Activated T-cell treated with anti-CD3 and anti-CD28 coated beads for 4 hours (primary cell): ENCODE data around the gene RIOK3.
"Not testable (repeated sequence)": the region's sequence is repeated elsewhere in the genome, so short reads cannot be mapped to it uniquely, and the experiment has no call there.

ENCODE experiments used
- DNase-seq: peaks from one replicate; pipeline ENCODE4 v3.0.0-alpha.2; 2020

The RIOK3 gene

GRCh38 chr18:23451491-23451890, 1.6 kb upstream of the RIOK3 start:
- DNase-seq, result no peak

DNA sequence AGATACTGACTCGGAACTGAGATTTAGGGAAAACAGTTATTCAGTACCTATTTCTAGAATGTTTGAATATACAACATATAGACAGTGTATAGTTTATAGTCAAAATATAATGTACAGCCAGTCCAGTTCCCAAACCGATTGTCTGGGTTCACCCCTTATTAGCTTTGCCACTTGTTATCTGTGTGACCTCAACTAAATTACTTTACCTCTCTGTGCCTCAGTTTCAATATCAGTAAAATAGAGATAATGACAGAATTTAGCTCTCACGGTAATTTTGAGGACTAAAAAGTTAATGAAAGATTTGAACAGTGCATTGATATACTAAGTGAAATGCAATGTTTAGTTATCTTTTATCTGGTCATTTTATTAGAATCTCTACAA, 750 bp upstream of the RIOK3 start:
- DNase-seq, result no peak

- no peak for DNase-seq
Observed at GRCh38 chr18:23453680-23454058, 582 bp downstream of the RIOK3 start.

DNA sequence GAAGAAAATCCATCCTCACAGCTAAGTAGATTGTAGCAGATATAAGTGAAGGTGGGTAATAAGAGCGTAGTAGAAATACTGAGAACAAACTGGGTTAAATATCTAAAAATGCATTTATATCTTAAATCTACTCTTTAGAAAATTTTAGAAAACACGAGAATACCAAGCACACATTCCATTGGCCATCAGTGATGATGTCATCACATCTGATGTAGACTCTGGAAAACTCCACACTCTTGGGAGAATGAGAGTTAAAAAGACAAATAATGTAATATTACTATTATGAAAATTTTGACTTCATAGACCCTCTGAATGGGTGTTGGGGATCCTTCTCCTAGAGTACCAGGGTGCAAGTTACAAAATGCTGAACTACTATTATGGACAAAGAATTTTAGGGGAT, 3.7 kb downstream of the RIOK3 start:
- no peak for DNase-seq

GRCh38 chr18:23458830-23459529, 5.9 kb downstream of the RIOK3 start:
- no peak for DNase-seq

DNA sequence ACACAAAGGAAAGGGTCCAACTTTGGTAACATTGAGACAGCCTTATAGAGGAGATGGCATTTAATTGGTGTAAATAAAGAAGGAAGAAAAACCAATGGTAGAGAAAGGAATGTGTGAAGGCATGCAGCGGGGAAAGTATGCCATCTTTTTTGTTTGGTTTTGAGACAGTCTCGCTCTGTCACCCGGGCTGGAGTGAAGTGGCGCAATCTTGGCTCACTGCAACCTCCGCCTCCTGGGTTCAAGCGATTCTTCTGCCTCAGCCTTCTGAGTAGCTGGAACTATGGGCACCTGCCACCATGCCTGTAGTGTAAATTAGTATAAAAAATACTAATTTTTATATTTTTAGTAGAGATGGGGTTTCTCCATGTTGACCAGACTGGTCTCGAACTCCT, 6.4 kb downstream of the RIOK3 start:
- no peak for DNase-seq

DNA sequence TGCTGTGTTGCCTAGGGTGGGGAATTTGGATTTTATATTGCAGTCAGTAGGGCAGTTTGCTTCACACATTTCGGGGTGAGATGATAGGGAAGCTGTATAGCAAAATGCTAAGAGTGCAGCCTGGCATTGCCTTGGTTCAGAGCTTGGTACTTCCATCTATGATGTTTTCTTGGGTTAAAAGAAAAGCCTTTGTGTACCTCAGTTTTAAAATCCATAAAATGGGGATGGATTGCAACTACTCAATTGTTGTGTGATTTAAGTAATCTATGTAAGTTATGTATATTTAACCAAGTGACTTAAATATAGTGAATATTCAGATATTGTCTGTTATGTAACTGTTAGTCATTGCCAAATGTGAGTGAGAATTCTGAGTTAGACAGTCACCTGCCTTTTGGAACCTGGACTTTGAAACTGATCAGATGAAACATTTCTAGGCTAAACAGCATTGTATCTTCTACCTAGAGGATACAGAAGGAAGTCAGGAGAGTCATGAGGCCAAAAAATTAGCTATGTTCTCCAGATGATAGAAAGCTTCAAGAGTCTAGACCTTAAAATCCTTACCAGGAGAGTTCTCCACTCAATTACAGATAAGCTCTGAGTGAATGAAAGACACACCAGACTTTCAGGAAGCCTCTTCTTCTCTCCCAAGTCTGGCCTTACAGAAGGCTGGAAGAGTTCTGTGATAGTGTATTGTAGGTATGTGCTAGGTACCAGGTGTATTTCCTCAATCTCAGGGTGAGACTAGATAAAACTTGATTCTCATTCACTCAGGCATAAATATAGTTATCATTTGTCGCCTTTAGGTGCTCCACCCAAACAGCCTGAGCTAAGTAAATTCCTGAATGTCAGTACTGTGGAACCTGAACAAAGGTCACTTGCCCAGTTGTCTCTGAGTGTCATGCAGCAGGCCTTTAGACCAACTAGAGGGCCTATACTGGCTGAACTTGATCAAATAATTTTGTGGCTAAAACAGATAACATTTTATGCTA, 7.5 kb downstream of the RIOK3 start:
- DNase-seq, result no peak

DNA sequence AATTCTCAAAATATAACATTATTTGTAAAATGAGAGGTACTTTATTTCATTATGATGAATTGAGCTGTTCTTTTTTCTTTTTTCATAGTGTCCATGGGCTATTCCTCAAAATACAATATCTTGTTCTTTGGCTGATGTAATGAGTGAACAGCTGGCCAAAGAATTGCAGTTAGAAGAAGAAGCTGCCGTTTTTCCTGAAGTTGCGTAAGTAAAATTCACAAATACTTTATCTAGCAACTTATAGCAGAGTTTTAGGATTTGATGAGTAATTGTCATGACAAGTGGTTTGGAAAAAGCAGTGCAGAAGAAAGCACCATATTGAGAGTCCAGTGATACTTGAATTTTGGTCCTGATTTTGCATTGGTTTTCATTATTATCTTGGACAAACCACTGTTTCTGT, 9.8 kb downstream of the RIOK3 start:
- DNase-seq, result no peak

GRCh38 chr18:23468753-23469459, 15.8 kb downstream of the RIOK3 start:
- DNase-seq, result no peak

DNA sequence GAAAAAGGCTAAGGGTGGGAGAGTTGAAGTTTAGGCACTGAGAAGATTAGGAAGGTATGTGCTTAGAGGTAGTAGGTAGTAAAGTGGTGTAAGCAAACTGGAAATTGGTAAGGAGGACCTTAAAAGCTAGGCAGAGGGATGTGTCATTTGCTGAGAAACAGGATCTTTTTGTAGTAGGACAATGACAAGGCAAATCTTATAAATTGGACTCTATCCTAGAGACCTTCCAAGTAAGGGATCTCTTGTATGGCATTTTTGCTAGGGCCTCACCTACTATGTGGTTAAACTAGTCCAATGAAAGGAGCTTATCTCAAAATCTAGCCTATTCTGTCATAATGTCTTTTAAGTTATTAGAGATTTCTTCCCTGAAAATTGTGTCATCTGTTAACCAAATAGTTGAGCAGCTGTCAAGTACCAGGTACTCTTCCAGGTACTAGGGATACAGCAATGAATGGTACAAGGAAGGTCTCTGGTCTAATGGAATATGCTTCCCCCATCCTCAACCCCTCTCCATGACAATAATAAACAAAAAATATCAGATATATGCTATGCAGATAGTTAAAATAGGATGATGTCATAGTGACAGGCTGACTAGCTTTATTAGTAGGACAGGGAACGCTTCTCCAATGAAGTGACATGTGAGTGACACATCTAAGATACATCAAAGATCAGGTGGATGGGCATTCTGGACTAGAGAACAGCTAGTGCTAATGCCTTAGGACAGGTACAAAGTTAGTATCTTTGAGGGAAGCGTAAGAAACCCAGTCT, 17.7 kb downstream of the RIOK3 start:
- no peak for DNase-seq

DNA sequence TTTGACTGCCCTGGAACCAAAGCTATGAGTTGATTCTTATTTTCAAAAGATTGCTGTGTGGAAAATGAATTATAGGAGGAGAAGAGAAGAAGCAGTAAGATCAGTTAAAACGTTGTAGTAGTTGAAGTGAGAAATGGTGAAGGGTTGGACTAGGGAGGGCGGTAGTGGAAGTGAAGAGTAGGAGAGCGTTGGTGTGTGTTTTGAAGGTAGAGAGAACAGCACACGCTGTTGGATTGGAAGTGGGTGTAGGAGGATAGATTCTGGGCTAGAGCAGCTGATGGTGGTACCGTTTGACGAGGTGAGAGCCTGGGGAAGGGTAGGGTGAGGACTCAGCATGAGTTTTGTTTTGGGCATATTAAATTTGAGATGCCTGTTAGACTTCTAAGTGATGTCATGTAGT, 18.4 kb downstream of the RIOK3 start:
- DNase-seq, result no peak

GRCh38 chr18:23479829-23480505, 26.9 kb downstream of the RIOK3 start:
- no peak for DNase-seq

- no peak for DNase-seq
Observed at GRCh38 chr18:23484561-23485182, 31.6 kb downstream of the RIOK3 start.

DNA sequence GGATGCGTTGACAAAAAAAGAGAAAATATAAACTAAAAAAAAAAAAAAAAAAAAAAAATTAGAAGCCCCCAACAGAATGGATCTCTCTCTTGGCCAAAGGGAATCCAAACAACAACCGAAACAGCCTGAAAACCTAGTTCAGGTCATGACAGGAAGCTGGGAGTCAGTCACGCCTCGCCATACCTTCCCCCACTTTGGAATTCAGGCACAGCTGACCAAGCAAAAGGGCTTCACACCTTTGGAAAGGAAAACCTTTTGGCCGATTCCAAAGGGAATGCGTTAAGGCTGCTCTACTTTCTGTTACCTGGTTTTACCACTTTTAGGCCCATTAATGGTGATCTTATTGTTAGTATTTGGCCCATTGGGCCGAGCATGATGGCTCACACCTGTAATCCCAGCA, 32.3 kb downstream of the RIOK3 start:
- DNase-seq, result no peak

GRCh38 chr18:23487738-23488570, 34.9 kb downstream of the RIOK3 start:
- DNase-seq, result peak; percentile 18

GRCh38 chr18:23489586-23489985, 36.5 kb downstream of the RIOK3 start:
- not testable (repeated sequence) for DNase-seq

GRCh38 chr18:23493654-23494053, 40.6 kb downstream of the RIOK3 start:
- no peak for DNase-seq

- DNase-seq, result no peak
Observed at GRCh38 chr18:23494992-23495391, 41.9 kb downstream of the RIOK3 start.

DNA sequence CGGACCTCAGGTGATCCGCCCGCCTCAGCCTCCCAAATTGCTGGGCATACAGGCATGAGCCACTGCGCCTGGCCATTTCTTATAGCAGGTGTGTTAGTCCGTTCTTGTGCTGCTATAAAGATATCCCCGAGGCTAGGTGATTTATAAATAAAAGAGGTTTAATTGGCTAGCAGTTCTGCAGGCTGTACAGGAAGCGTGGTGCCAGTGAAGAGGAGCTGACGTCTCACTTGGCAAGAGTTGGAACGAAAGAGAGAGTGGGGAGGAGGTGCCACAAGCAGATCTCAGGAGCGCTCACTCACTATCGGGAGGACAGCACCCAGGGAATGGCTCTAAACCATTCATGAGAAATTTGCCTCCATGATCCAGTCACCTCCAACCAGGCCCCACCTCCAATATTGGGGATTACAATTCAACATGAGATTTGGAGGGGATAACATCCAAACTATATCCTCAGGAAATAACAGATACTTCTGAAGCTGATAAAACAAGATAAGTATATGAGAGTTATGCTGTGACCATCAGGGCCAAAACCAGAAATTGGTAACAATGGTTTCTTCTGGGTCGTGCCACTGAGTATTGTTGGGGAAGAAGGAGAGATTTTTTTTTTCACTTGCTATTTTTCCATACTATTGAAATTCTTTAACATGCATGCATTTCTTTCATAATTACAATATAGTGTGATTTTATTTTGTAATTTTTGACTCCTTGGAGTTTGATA, 42.8 kb downstream of the RIOK3 start:
- DNase-seq, result no peak

GRCh38 chr18:23498117-23498516, 45.0 kb downstream of the RIOK3 start:
- no peak for DNase-seq
